ENCODE results near the gene TP73.

The TP73 gene

DNA sequence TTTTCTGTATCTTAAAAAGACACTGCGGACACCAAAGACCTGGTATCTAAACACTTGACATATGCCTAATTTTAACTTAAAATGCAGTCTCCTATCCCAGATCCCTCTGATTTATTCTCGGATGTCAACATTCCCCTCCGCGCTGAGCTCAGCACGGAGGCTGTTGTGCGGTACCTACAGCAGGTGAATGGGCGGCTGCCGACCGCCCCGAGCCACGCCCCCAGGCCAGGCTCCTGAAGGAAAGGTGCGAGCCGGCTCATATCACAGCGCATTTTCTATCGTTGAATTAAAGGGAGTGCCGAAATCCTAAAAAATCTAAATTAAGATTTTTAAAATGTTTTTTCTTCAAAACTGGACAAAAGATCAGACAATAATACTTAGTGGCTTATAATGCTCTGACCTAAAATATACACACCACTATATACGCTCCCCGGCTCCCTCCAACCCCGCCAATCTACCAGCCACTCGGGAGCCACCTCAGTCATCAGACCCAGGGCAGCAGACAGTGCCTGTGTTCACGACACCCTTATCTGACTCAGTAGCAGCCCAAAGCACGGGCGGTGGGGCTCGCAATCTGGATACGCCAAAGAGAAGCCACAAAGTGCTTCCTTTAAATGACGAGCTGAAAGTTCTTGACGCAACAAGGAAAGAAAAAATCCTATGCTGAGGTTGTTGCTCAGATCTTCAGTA is 6.5 kb upstream of the TP73 start:
- DNase-seq, result no peak
- in situ Hi-C loops (cut with HindIII; ENCODE audit: low pct_ligation_motif_present, low pct_unique_long_range_greater_than_20kb, low sequenced_read_pairs), result loop anchor here (25.0 kb wide), 1 partner anchor 109 kb away; no protein-coding TSS in a partner anchor

GRCh38 chr1:3646596-3646995 is 5.7 kb upstream of the TP73 start:
- no peak for DNase-seq
- in situ Hi-C loops (cut with HindIII; ENCODE audit: low pct_ligation_motif_present, low pct_unique_long_range_greater_than_20kb, low sequenced_read_pairs), result loop anchor here (25.0 kb wide), 1 partner anchor 109 kb away; no protein-coding TSS in a partner anchor

DNA sequence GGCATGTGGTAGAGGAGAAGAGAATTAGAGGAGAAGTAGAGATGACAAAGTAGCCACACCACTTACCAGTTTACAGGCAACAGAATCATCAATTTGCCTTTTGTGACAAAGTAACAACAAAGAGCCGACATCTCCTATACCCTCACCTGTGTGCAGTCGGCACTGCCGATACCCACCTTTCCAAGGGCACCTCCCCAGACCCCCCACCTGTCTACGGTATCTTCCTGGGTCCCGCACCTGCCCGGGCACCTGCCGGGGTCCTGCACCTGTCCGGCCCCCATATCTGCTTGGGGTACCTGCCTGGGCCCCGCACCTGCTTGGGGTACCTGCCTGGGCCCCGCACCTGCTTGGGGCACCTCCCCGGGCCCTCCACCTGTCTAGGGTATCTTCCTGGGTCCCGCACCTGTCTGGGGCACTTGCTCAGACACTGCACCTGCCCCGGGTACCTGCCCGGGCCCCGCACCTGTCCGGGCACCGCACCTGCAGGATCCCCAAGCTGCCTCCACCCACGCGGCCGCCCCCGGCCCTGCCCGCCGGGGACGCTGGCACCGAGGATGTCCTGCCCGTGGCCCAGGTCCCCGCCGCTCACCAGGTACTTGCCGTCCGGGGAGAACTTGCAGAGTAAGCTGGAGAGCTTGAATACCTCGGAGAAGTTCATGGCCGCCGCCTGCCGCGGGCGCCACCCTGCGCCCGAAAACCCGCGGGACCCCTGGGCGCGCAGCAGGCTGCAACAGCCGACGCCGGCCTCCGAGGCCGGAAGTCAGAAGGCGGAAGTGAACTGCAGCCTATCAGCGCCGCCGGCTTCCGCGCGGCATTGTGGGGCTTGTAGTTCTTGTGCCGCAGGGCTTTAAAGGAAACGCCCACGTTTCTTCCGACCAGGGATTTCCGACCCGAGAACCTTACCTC is 2.7 kb upstream of the TP73 start, which contains the start of gene WRAP73:
TSS of gene WRAP73 (minus strand) at position 762 of the 906 bp plus-strand sequence. CDS start at position 658, 104 bp downstream.
- peak; percentile 89 for DNase-seq
- in situ Hi-C loops (cut with HindIII; ENCODE audit: low pct_ligation_motif_present, low pct_unique_long_range_greater_than_20kb, low sequenced_read_pairs), result loop anchor here (25.0 kb wide), 1 partner anchor 112 kb away; no protein-coding TSS in a partner anchor

GRCh38 chr1:3650248-3651025 is 1.9 kb upstream of the TP73 start:
- DNase-seq, result no peak
- in situ Hi-C loops (cut with HindIII; ENCODE audit: low pct_ligation_motif_present, low pct_unique_long_range_greater_than_20kb, low sequenced_read_pairs), result no loop called here

DNA sequence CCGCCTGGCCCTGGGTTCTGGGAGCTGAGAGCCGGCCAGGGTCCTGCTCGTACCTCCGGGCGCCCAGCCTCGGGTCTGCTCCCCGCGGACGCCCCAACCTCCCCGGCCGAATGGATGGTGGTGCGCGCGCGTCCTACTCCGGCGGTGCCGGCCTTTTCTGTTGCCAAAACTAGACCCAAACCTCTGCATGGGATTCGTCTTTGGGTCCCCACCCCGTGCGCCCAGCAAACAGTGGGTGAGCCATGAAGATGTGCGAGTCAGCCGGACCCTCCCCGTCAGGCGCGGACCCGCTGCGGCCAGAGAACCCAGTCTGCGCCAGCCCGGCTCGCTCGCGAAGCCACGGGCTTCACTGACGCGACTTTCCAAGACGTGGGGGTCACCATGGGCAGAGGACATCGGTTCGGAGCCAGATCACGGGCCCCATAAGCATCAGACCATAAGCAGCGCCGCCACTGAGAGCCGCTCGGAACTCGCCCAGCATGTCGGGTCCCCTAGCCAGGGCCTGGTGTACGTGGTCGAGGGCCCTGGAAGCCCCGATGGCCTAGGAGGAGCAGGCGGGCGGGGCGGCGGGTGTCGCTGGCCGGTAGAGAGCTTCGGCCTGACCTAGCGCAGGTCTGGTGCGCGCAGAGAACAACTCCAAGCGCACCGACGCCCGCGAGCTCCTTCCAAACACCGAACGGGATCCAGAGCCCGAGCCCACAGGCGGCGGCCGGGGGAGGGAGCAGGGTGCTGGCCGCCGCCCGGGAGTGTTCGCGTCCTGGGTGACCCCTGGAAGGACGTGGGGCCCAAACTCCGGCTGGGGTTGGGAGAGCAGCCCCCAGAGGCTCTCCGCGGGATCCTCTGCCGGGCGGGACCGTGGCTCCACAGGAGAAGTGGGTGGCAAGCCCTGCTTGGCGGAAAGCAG is 1.0 kb upstream of the TP73 start:
- in situ Hi-C loops (cut with HindIII; ENCODE audit: low pct_ligation_motif_present, low pct_unique_long_range_greater_than_20kb, low sequenced_read_pairs), result no loop called here
- DNase-seq, result no peak

- in situ Hi-C loops (cut with HindIII; ENCODE audit: low pct_ligation_motif_present, low pct_unique_long_range_greater_than_20kb, low sequenced_read_pairs), result no loop called here
- DNase-seq, result no peak
Measured at GRCh38 chr1:3652548-3653285, 401 bp downstream of the TP73 start.

DNA sequence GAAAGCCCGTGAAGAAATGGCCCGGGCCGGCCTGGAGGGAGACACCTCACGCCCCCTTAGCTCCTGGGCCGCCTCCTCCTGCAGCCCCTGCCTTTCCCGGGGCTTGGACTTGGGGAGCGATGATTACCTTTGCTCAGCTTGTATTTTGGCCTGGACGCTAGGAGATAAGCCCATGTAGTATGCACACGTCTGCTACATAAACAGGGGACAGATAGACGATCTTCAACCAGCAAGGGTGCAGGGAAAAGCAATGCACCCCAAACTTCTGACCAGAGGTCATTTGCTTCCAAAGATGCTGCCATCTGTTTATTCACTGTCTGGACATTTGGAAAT is 936 bp downstream of the TP73 start:
- in situ Hi-C loops (cut with HindIII; ENCODE audit: low pct_ligation_motif_present, low pct_unique_long_range_greater_than_20kb, low sequenced_read_pairs), result no loop called here
- DNase-seq, result no peak

- in situ Hi-C loops (cut with HindIII; ENCODE audit: low pct_ligation_motif_present, low pct_unique_long_range_greater_than_20kb, low sequenced_read_pairs), result no loop called here
- DNase-seq, result no peak
Measured at GRCh38 chr1:3654549-3655281, 2.4 kb downstream of the TP73 start.

DNA sequence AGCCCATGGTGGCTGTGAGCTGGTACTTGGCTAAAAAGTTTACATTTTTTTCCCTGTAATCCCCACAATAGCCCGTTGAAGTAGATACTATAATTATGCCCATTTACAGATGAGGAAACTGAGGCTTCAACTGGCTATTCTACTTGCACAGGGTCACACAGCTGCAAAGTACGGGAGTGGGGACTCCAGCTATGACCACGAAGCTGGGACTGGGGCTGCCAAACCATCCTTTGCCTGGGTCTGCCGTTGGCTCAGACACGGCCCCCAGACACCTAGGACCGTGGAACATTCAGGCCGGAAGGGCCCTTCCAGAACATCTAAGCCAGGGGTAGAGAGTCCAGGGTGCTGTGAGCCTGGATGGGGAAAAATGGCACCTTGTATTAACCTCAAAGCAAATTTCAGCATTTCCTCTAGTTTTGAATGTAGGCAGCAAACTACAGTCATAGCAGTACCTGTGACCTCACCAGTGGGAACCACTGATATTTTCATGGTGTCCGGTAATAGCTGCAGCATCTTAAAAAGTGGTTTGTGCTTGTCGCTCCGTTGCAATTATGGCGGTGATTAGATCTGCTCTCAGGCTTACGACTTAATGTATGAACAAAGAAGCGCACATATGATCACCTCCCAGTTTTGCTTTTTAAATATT is 4.3 kb downstream of the TP73 start:
- in situ Hi-C loops (cut with HindIII; ENCODE audit: low pct_ligation_motif_present, low pct_unique_long_range_greater_than_20kb, low sequenced_read_pairs), result no loop called here
- DNase-seq, result no peak

DNA sequence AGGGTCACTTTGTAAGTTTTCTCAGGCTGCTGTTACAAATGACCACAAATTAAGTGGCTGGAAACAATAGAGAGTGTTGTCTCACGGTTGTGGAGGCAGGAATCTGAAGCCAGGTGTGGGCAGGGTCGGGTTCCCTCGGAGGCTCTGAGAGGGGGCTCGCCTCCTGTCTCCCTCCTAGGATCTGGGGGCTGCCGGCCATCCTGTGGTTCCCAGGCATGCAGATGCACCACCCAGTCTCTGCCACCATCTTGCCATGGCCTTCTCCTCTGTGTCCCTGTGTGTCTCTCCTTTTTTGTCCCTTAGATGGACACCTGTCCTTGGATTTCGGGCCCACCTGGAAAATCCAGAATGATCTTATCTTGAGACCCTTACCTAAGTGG is 4.8 kb downstream of the TP73 start:
- in situ Hi-C loops (cut with HindIII; ENCODE audit: low pct_ligation_motif_present, low pct_unique_long_range_greater_than_20kb, low sequenced_read_pairs), result no loop called here

GRCh38 chr1:3657578-3658230 is 5.4 kb downstream of the TP73 start:
- DNase-seq, result no peak
- in situ Hi-C loops (cut with HindIII; ENCODE audit: low pct_ligation_motif_present, low pct_unique_long_range_greater_than_20kb, low sequenced_read_pairs), result no loop called here

More for the DNA sequence above, 4.8 kb downstream of the TP73 start:
- DNase-seq, result no peak

DNA sequence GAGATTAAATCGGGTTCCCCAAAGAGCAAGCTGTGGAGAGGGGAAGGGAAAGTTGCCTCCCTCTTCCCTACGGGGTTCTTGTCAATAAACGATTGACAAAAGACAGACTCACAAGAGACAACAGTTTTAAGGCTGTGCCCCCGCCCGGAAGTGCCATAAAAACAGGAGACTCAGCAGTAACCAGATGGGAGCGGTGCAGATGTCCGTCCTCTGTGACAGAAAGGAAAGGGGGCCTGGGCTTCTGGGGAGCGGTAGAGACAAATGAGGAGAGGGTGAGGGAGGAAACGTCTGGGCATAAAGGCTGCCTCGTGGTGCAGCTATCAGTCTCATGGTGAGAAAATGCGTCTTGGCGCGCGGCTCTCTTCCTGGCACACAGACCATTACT is 5.9 kb downstream of the TP73 start:
- in situ Hi-C loops (cut with HindIII; ENCODE audit: low pct_ligation_motif_present, low pct_unique_long_range_greater_than_20kb, low sequenced_read_pairs), result no loop called here

DNA sequence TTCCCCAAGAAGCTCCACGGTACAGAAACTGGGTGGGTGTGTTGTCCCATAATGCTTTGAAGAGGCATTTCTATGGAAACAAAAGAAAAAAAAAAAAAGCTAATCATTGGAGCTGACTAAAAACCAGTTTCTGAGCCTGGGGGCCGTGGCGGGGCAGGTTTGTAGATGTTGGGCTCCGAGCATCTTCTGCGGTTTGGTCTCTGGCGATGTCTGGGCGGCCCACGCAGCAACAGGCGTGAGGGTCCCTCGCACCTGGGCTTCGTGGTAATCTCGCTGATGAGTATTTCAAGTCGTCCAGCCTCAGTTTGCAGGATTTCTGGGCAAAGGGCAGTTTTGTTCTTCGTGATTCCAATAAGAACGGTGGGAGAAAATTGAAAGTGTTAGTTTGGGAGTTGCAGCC is 6.8 kb downstream of the TP73 start:
- no peak for DNase-seq
- in situ Hi-C loops (cut with HindIII; ENCODE audit: low pct_ligation_motif_present, low pct_unique_long_range_greater_than_20kb, low sequenced_read_pairs), result no loop called here

More for the DNA sequence above, 5.9 kb downstream of the TP73 start:
- no peak for DNase-seq

DNA sequence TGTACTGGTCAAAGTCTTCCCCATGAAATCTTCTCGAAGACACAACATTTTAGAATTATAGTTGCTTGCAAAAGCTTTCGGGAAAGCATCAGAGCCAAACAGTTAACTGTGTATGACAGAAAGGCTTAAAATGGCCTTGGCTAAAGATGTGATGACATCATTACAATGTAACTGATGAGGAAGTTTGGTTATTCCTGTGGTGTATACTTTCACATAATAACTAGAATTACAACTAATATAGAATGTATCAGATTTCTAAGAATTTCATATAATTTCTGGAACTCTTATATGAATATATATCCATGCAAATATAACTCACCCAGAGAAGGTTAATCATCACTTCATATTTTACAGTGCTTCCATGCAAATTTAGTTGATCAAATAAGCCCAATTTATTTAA is 8.4 kb downstream of the TP73 start:
- DNase-seq, result no peak
- in situ Hi-C loops (cut with HindIII; ENCODE audit: low pct_ligation_motif_present, low pct_unique_long_range_greater_than_20kb, low sequenced_read_pairs), result no loop called here

DNA sequence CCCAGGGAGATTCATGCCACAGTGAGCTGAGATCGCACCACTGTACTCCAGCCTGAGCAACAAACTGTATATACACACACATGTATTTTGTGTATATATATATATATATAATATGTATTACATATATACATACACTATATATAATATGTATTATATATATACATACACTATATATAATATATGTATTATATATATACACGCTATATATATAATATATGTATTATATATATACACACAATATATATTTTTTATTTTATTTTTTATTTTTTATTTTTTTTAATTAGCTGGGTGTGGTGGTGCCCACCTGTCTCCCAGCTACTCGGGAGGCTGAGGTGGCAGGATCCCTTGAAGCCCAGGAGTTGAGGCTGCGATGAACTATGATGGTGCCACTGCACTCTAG is 9.3 kb downstream of the TP73 start:
- in situ Hi-C loops (cut with HindIII; ENCODE audit: low pct_ligation_motif_present, low pct_unique_long_range_greater_than_20kb, low sequenced_read_pairs), result no loop called here
- DNase-seq, result no peak

GRCh38 chr1:3662080-3662671 is 9.9 kb downstream of the TP73 start:
- in situ Hi-C loops (cut with HindIII; ENCODE audit: low pct_ligation_motif_present, low pct_unique_long_range_greater_than_20kb, low sequenced_read_pairs), result no loop called here
- DNase-seq, result no peak

Measured in ACHN (cell line).